Heart right ventricle (tissue), 16 donors: ENCODE measurements around the gene SMIM45.
"Not testable (repeated sequence)": the region's sequence is repeated elsewhere in the genome, so short reads cannot be mapped to it uniquely, and the experiment has no call there.

Experiments used
- ATAC-seq, 8 donors: fragments of 200-7000 bp; cut with Tn5 transposase; one replicate each; pipeline ENCODE4 v1.9.1; 2020; ENCODE audit warnings: mild to moderate bottlenecking in 8 of 8, moderate library complexity in 8 of 8, moderate number of reproducible peaks in 1 of 8
- DNase-seq, 2 donors: peaks; one replicate each; pipeline ENCODE4 v3.0.0-alpha.2; 2020
- H3K27ac ChIP-seq, 10 donors: fragments of 200-600 bp; sonication (generic) in 2 of 10; one replicate each; pipeline versions ENCODE4 v1.5.0 to v1.8.0; 2020 to 2022; ENCODE audit warnings: mild to moderate bottlenecking in 3 of 10
- H3K27me3 ChIP-seq, 7 donors: fragments of 200-600 bp; one replicate each; pipeline ENCODE4 v1.8.0; 2021 to 2022; ENCODE audit warnings: mild to moderate bottlenecking in 2 of 7
- H3K36me3 ChIP-seq, 9 donors: fragments of 200-600 bp; sonication (generic) in 1 of 9; one replicate each; pipeline versions ENCODE4 v1.5.0 to v1.8.0; 2020 to 2022; ENCODE audit warnings: mild to moderate bottlenecking in 2 of 9
- H3K4me1 ChIP-seq, 9 donors: fragments of 200-600 bp; sonication (generic) in 1 of 9; one replicate each; pipeline versions ENCODE4 v1.5.0 to v1.8.0; 2020 to 2022; ENCODE audit warnings: mild to moderate bottlenecking in 4 of 9
- H3K4me3 ChIP-seq, 10 donors: fragments of 200-600 bp; sonication (generic) in 2 of 10; one replicate each; pipeline versions ENCODE4 v1.5.0 to v1.8.0; 2020 to 2022; ENCODE audit warnings: mild to moderate bottlenecking in 7 of 10, moderate library complexity in 2 of 10
- H3K9me3 ChIP-seq, 11 donors: fragments of 200-600 bp in 10 of 11; sonication (generic) in 2 of 11; one replicate each; pipeline versions ENCODE4 v1.5.0 to v1.8.0; 2013 to 2022; ENCODE audit warnings: mild to moderate bottlenecking in 2 of 11, control low read depth in 1 of 11, moderate library complexity in 1 of 11
- CTCF ChIP-seq, 9 donors: fragments of 200-600 bp; sonication (generic) in 2 of 9; IDR thresholded peaks; one replicate each; pipeline versions ENCODE4 v1.5.0 to v1.8.0; 2021 to 2022; ENCODE audit warnings: antibody characterized with exemption in 9 of 9, mild to moderate bottlenecking in 5 of 9, moderate library complexity in 1 of 9
- WGBS, 2 donors: extraction: QIAGEN DNeasy Blood & Tissue Kit; methylation state at CpG; one replicate each; pipeline ENCODE4 v1.1.7; 2013; ENCODE audit warnings: inconsistent platforms in 1 of 2; 5-methylcytosine and 5-hydroxymethylcytosine counted together
- intact Hi-C, 10 donors: fragments of 100-400 bp; cut with DNase I; formaldehyde crosslinking; loops; one replicate each; pipeline versions ENCODE4 v1.11.1 to v1.14.2; 2022
- donor health status: Arrhythmogenic right ventricular cardiomyopathy.
- donor health status: ischemic (EF 13 %, LVEDD 7.1; RV severe dilation, severe dysfunction).
- donor health status: healthy with polysubstance abuse.
- donor health status: DM: no; HTN: yes; CAD: no.
- donor health status: DM: no; HTN: no; CAD: no.
- donor health status: ischemic (EF 25% LVEDD 6.9; RV normal size, moderate dysfunction).
- donor health status: ischemic (EF 25% LVEDD 5.7; RV mildly dilated, moderate dysfunction).
- donor health status: healthy.
- donor health status: DM: yes; HTN: yes; CAD: no.
- donor health status: Ischemic cardiomyopathy.
- donor health status: ischemic (EF 35%, LVEDD 5.7; RV mildly dilated, moderate dysfunction).
- donor health status: nonischemic (EF 11% LVEDD 7.7; RV severe dilation, severe dysfunction).
- donor health status: DM: yes; HTN: yes; CAD: no.
- donor health status: PGD.
- donor health status: ischemic (EF 29% LVEDD 5.4; RV normal size, mild dysfunction).
- donor health status: nonischemic (EF 23%, LVEDD 6.1; RV moderate dilation, normal function).

The SMIM45 gene

GRCh38 chr22:41947424-41948080 lies 4.4 kb upstream of the SMIM45 start:
- H3K4me3 ChIP-seq = peak overlapping the region in 9 of 10 donors; percentile 42 to 87 (median 66)
- 73 to 74% methylated on average over 21 of the region's 21 CpGs for WGBS, 2 donors
- intact Hi-C loops = no loop called here
- H3K27ac ChIP-seq = peak overlapping the region in 2 of 10 donors; percentile 62 to 71
- DNase-seq = no peak
- TF ChIP-seq CTCF (IDR thresholded peaks at IDR 0.05) = no peak
- peaks cover 0 to 24% (median 13%) of the 10 kb centered on the region in 9 donors for H3K4me1 ChIP-seq
- no peaks in the 10 kb centered on the region for H3K36me3 ChIP-seq
- no peak for ATAC-seq
- peaks cover 0 to 15% (median 0%) of the 10 kb centered on the region in 7 donors for H3K27me3 ChIP-seq
- no peaks in the 10 kb centered on the region for H3K9me3 ChIP-seq

GRCh38 chr22:41948142-41948541 lies 3.8 kb upstream of the SMIM45 start:
- intact Hi-C loops = no loop called here
- H3K27ac ChIP-seq = no peak overlapping the region
- H3K4me1 ChIP-seq = peaks cover 0 to 24% (median 13%) of the 10 kb centered on the region in 9 donors
- ATAC-seq (no peak), DNase-seq (no peak)
- WGBS, 2 donors = 94 to 96% methylated on average over 2 of the region's 2 CpGs
- H3K36me3 ChIP-seq = no peaks in the 10 kb centered on the region
- TF ChIP-seq CTCF (IDR thresholded peaks at IDR 0.05) = no peak
- H3K4me3 ChIP-seq = no peak overlapping the region
- H3K9me3 ChIP-seq = no peaks in the 10 kb centered on the region
- H3K27me3 ChIP-seq = peaks cover 0 to 15% (median 0%) of the 10 kb centered on the region in 7 donors

GRCh38 chr22:41948928-41949296 lies 3.0 kb upstream of the SMIM45 start:
- 84 to 97% methylated on average over 8 of the region's 8 CpGs for WGBS, 2 donors
- peaks cover 0 to 15% (median 0%) of the 10 kb centered on the region in 7 donors for H3K27me3 ChIP-seq
- H3K36me3 ChIP-seq, intact Hi-C loops, DNase-seq, H3K4me3 ChIP-seq, H3K9me3 ChIP-seq, ATAC-seq, H3K27ac ChIP-seq: not testable (repeated sequence)
- H3K4me1 ChIP-seq = peaks cover 0 to 24% (median 10%) of the 10 kb centered on the region in 9 donors

GRCh38 chr22:41949297-41949965 lies 2.5 kb upstream of the SMIM45 start:
- no peak for DNase-seq
- ATAC-seq = no peak
- TF ChIP-seq CTCF (IDR thresholded peaks at IDR 0.05) = no peak
- Histone ChIP-seq H3K4me1 (peaks cover 0 to 24% (median 10%) of the 10 kb centered on the region in 9 donors), H3K4me3 (no peak overlapping the region), H3K27me3 (peaks cover 0 to 15% (median 3%) of the 10 kb centered on the region in 7 donors), H3K9me3 (no peaks in the 10 kb centered on the region), H3K36me3 (no peaks in the 10 kb centered on the region), H3K27ac (no peak overlapping the region)
- WGBS, 2 donors = 86 to 87% methylated on average over 7 of the region's 7 CpGs
- intact Hi-C loops = no loop called here

GRCh38 chr22:41952713-41953112 lies 763 bp downstream of the SMIM45 start:
- H3K9me3 ChIP-seq = no peaks in the 10 kb centered on the region
- ATAC-seq (no peak), DNase-seq (no peak)
- TF ChIP-seq CTCF (IDR thresholded peaks at IDR 0.05) = no peak
- H3K4me1 ChIP-seq = peaks cover 0 to 6% (median 4%) of the 10 kb centered on the region in 9 donors
- peaks cover 0 to 19% (median 7%) of the 10 kb centered on the region in 7 donors for H3K27me3 ChIP-seq
- H3K4me3 ChIP-seq = no peak overlapping the region
- 87 to 100% methylated on average over 2 of the region's 2 CpGs for WGBS, 2 donors
- no peaks in the 10 kb centered on the region for H3K36me3 ChIP-seq
- H3K27ac ChIP-seq = no peak overlapping the region
- intact Hi-C loops = loop anchor here in 1 of 10 donors (5.0 kb wide), 1 partner anchor 265 kb away; no protein-coding TSS in a partner anchor
